WTC11 (cell line): ENCODE results near the gene WIZ. TPM values are rescaled to one million over a fixed set of nuclear protein-coding genes. Genes with fewer than 3 reads are reported as not detected.

Experiments used
- ATAC-seq: fragments of 200-7000 bp; cut with Tn5 transposase; 2 replicates; pipeline ENCODE4 v1.10.0; 2021; ENCODE audit warnings: mild to moderate bottlenecking, moderate library complexity
- CTCF ChIA-PET: fragments of 300-600 bp; sonication (Branson Sonifier 250); formaldehyde crosslinking; loops from one replicate; lab custom pipeline; 2021; ENCODE audit warnings: antibody characterized with exemption; lab: Charles Lee
- POLR2A ChIA-PET: fragments of 350-600 bp; sonication (Branson Sonifier 250); formaldehyde crosslinking; loops from one replicate; lab custom pipeline; 2021; ENCODE audit warnings: antibody characterized with exemption; lab: Charles Lee
- DNase-seq: peaks from one replicate; pipeline ENCODE4 v3.0.0; 2021; ENCODE audit warnings: low spot score
- H3K27ac Mint-ChIP-seq: 2 replicates; pipeline ENCODE4 v1.8.0; 2021; ENCODE audit warnings: mixed read lengths
- H3K27me3 Mint-ChIP-seq: 2 replicates; pipeline ENCODE4 v1.8.0; 2021; ENCODE audit warnings: low read depth, mild to moderate bottlenecking, moderate library complexity, mixed read lengths
- H3K36me3 Mint-ChIP-seq: 2 replicates; pipeline ENCODE4 v1.8.0; 2021; ENCODE audit warnings: mixed read lengths
- H3K4me1 Mint-ChIP-seq: 2 replicates; pipeline ENCODE4 v1.8.0; 2022; ENCODE audit warnings: mixed read lengths
- H3K4me3 Mint-ChIP-seq: 2 replicates; pipeline ENCODE4 v1.8.0; 2021; ENCODE audit warnings: mild to moderate bottlenecking, moderate library complexity, mixed read lengths
- H3K9me3 Mint-ChIP-seq: 2 replicates; pipeline ENCODE4 v1.8.0; 2021; ENCODE audit warnings: mixed read lengths
- CREB1 ChIP-seq: sonication (generic); formaldehyde crosslinking; IDR thresholded peaks from 2 replicates; pipeline ENCODE4 v1.8.0; 2023; ENCODE audit warnings: mild to moderate bottlenecking, missing genetic modification reagents
- ETV6 ChIP-seq: sonication (generic); formaldehyde crosslinking; IDR thresholded peaks from 2 replicates; pipeline ENCODE4 v1.8.1; 2022; ENCODE audit warnings: mild to moderate bottlenecking, missing genetic modification reagents
- FOXK1 ChIP-seq: sonication (generic); formaldehyde crosslinking; IDR thresholded peaks from 2 replicates; pipeline ENCODE4 v1.8.0; 2022; ENCODE audit warnings: mild to moderate bottlenecking, moderate library complexity, missing genetic modification reagents
- FOXP1 ChIP-seq: sonication (generic); formaldehyde crosslinking; IDR thresholded peaks from 2 replicates; pipeline ENCODE4 v1.8.0; 2022; ENCODE audit warnings: missing genetic modification reagents, mild to moderate bottlenecking, moderate library complexity, borderline replicate concordance
- HMGA2 ChIP-seq: fragments of 250-450 bp; sonication (Bioruptor Pico); IDR thresholded peaks from 2 replicates; pipeline ENCODE4 v1.4.0; 2021; ENCODE audit warnings: mild to moderate bottlenecking, moderate library complexity
- KAT7 ChIP-seq: sonication (generic); formaldehyde crosslinking; IDR thresholded peaks from 2 replicates; pipeline ENCODE4 v1.8.1; 2023; ENCODE audit warnings: missing genetic modification reagents, mild to moderate bottlenecking, borderline replicate concordance
- SOX15 ChIP-seq: fragments of 250-450 bp; sonication (Bioruptor Pico); IDR thresholded peaks from 2 replicates; pipeline ENCODE4 v1.9.0; 2021; ENCODE audit warnings: mild to moderate bottlenecking
- SP1 ChIP-seq: sonication (generic); formaldehyde crosslinking; conservative IDR thresholded peaks from 2 replicates; pipeline ENCODE4 v1.8.1; 2022; ENCODE audit warnings: missing genetic modification reagents
- ZNF219 ChIP-seq: sonication (generic); formaldehyde crosslinking; IDR thresholded peaks from 2 replicates; pipeline ENCODE4 v1.8.0; 2023; ENCODE audit warnings: missing genetic modification reagents, mild to moderate bottlenecking, borderline replicate concordance
- total RNA-seq: library from RNA; stranded (reverse); gene quantifications from 3 replicates; pipeline ENCODE4 v1.2.3, GENCODE V29; 2021
- TF ChIP-seq, protein P1 (sequence below): sonication (generic); formaldehyde crosslinking; IDR thresholded peaks from 2 replicates; pipeline ENCODE4 v1.8.0; 2022; ENCODE audit warnings: mild to moderate bottlenecking, missing genetic modification reagents
- TF ChIP-seq, protein P2 (sequence below): sonication (generic); formaldehyde crosslinking; IDR thresholded peaks from 2 replicates; pipeline ENCODE4 v1.8.0; 2023; ENCODE audit warnings: mild to moderate bottlenecking, missing genetic modification reagents
- TF ChIP-seq, protein P3 (sequence below): sonication (generic); formaldehyde crosslinking; IDR thresholded peaks from 2 replicates; pipeline ENCODE4 v1.8.0; 2023; ENCODE audit warnings: missing genetic modification reagents
- TF ChIP-seq, protein P4 (sequence below): sonication (generic); formaldehyde crosslinking; IDR thresholded peaks from 2 replicates; pipeline ENCODE4 v1.8.1; 2022; ENCODE audit warnings: low read depth, mild to moderate bottlenecking, moderate library complexity, missing genetic modification reagents, borderline replicate concordance
- TF ChIP-seq, protein P5 (sequence below): fragments of 250-450 bp; sonication (Bioruptor Pico); conservative IDR thresholded peaks from 2 replicates; pipeline ENCODE4 v1.9.0; 2021; ENCODE audit warnings: mild to moderate bottlenecking
- TF ChIP-seq, protein P6 (sequence below): sonication (generic); formaldehyde crosslinking; IDR thresholded peaks from 2 replicates; pipeline ENCODE4 v1.8.0; 2022; ENCODE audit warnings: missing genetic modification reagents
- TF ChIP-seq, protein P7 (sequence below): sonication (generic); formaldehyde crosslinking; IDR thresholded peaks from 2 replicates; pipeline ENCODE4 v1.8.1; 2023; ENCODE audit warnings: mild to moderate bottlenecking, missing genetic modification reagents, borderline replicate concordance

Gene WIZ
- total RNA-seq, 1 experiment from 2014 or later = 43.9 TPM

DNA sequence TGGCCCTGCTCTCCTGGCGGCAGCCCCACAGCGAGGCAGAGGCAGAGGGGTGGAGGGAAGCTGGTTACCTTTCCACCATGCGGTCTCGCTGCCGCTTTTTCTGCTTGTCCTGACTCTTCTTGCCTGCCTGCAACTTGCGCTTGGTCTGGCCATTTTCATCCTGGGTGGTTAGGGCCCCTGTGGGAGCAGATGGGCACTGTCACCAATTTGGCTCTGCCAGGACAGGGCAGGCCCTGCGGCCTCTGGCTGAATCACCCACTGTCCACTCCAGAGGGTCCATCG lies 50.6 kb downstream of the WIZ start:
- DNase-seq (no peak), ATAC-seq (no peak)
- ChIA-PET CTCF (interaction anchor here (0.9 kb wide), 1 partner anchor 156 kb away, joined by 3 read pairs; no protein-coding TSS in a partner anchor), POLR2A (no interaction called here)
- no peak overlapping the region for H3K27ac Mint-ChIP-seq
- H3K4me3 Mint-ChIP-seq = no peak overlapping the region
- no peaks in the 10 kb centered on the region for H3K27me3 Mint-ChIP-seq
- no peaks in the 10 kb centered on the region for H3K4me1 Mint-ChIP-seq
- H3K36me3 Mint-ChIP-seq = peaks cover 58% of the 10 kb centered on the region
- TF ChIP-seq, protein P1, sequence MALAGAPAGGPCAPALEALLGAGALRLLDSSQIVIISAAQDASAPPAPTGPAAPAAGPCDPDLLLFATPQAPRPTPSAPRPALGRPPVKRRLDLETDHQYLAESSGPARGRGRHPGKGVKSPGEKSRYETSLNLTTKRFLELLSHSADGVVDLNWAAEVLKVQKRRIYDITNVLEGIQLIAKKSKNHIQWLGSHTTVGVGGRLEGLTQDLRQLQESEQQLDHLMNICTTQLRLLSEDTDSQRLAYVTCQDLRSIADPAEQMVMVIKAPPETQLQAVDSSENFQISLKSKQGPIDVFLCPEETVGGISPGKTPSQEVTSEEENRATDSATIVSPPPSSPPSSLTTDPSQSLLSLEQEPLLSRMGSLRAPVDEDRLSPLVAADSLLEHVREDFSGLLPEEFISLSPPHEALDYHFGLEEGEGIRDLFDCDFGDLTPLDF (CRISPR knock-in tag) = no peak
- TF ChIP-seq, protein P2, sequence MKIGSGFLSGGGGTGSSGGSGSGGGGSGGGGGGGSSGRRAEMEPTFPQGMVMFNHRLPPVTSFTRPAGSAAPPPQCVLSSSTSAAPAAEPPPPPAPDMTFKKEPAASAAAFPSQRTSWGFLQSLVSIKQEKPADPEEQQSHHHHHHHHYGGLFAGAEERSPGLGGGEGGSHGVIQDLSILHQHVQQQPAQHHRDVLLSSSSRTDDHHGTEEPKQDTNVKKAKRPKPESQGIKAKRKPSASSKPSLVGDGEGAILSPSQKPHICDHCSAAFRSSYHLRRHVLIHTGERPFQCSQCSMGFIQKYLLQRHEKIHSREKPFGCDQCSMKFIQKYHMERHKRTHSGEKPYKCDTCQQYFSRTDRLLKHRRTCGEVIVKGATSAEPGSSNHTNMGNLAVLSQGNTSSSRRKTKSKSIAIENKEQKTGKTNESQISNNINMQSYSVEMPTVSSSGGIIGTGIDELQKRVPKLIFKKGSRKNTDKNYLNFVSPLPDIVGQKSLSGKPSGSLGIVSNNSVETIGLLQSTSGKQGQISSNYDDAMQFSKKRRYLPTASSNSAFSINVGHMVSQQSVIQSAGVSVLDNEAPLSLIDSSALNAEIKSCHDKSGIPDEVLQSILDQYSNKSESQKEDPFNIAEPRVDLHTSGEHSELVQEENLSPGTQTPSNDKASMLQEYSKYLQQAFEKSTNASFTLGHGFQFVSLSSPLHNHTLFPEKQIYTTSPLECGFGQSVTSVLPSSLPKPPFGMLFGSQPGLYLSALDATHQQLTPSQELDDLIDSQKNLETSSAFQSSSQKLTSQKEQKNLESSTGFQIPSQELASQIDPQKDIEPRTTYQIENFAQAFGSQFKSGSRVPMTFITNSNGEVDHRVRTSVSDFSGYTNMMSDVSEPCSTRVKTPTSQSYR (CRISPR knock-in tag) = no peak
- no peak for TF ChIP-seq ZNF219
- no peak for TF ChIP-seq FOXK1 (CRISPR knock-in tag)
- TF ChIP-seq FOXP1 (CRISPR knock-in tag) = no peak
- H3K9me3 Mint-ChIP-seq = no peaks in the 10 kb centered on the region

DNA sequence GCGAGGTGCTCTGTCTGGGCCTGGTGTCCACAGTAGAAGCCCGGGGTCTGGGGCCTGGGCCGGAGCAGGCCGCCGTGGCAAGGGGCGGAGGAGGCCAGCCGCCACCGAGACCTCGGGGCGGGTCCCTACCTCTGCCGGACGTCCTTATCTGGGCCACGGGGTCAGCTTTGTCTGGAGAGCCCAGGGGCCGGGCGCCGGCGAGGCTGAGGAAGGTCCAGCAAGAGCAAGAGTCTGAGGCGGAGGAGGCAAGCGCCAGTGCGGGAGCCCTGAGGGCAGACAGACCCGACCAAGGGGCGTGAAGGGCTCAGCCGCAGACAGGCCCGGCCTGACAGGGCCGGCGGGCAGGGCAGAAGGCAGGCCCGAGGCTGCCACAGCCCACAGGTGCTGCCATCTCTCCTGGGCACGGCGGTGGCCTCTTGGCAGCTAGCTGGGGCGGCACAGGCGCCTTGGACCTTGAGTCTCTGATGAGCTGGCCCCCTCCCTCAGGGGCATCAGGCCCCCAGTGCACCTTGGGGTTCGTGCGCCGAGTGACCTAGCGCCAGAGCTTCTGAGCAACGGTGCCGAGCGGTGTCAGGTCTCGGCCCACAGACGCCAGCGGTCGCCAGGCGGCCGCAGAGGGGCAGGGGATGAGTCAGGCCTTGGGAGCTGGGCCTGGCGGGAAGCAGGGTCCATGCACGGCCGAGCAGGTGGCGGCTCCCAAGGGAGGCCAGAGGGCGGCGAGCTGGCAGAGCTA lies 51.1 kb downstream of the WIZ start:
- Mint-ChIP-seq H3K27ac (no peak overlapping the region), H3K4me3 (no peak overlapping the region), H3K4me1 (no peaks in the 10 kb centered on the region), H3K27me3 (no peaks in the 10 kb centered on the region), H3K36me3 (peaks cover 63% of the 10 kb centered on the region), H3K9me3 (no peaks in the 10 kb centered on the region)
- ATAC-seq (no peak), DNase-seq (no peak)
- CTCF ChIA-PET = interaction anchor here (0.9 kb wide), 1 partner anchor 157 kb away, joined by 3 read pairs; no protein-coding TSS in a partner anchor
- TF ChIP-seq ETV6 (no peak), SP1 (no peak), SOX15 (no peak)
- TF ChIP-seq, protein P3, sequence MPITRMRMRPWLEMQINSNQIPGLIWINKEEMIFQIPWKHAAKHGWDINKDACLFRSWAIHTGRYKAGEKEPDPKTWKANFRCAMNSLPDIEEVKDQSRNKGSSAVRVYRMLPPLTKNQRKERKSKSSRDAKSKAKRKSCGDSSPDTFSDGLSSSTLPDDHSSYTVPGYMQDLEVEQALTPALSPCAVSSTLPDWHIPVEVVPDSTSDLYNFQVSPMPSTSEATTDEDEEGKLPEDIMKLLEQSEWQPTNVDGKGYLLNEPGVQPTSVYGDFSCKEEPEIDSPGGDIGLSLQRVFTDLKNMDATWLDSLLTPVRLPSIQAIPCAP (CRISPR knock-in tag) = no peak
- POLR2A ChIA-PET = no interaction called here

DNA sequence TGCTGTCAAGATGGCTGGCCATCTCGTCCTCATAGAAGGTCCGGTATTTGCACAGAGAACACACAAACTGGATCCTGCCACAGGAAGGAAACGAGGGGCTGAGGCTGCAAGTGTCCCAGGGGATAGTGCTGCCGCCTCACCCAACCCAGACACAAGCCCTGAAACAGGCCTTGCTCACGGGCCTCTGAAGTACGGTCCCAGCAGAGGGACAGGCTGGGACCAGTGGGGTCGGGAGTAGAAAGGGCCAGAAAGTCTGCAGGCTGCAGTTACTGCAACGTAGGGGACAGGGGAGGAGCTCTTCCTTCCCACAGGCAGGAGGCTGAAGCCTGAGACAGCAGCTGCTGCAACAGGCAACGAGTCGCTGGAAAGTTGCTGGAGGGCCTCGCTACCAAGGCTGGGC lies 52.0 kb downstream of the WIZ start:
- no peaks in the 10 kb centered on the region for H3K4me1 Mint-ChIP-seq
- DNase-seq = no peak
- H3K27me3 Mint-ChIP-seq = no peaks in the 10 kb centered on the region
- no peak overlapping the region; the same call in 1 of the 2 replicates for H3K27ac Mint-ChIP-seq
- H3K36me3 Mint-ChIP-seq = peaks cover 67% of the 10 kb centered on the region
- no peak overlapping the region for H3K4me3 Mint-ChIP-seq
- H3K9me3 Mint-ChIP-seq = no peaks in the 10 kb centered on the region
- ChIA-PET CTCF (no interaction called here), POLR2A (interaction anchor here (0.5 kb wide), 1 partner anchor 14 kb away, joined by 3 read pairs; no protein-coding TSS in a partner anchor)
- no peak for ATAC-seq
- TF ChIP-seq, protein P4, sequence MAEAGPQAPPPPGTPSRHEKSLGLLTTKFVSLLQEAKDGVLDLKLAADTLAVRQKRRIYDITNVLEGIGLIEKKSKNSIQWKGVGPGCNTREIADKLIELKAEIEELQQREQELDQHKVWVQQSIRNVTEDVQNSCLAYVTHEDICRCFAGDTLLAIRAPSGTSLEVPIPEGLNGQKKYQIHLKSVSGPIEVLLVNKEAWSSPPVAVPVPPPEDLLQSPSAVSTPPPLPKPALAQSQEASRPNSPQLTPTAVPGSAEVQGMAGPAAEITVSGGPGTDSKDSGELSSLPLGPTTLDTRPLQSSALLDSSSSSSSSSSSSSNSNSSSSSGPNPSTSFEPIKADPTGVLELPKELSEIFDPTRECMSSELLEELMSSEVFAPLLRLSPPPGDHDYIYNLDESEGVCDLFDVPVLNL (CRISPR knock-in tag) = no peak
- TF ChIP-seq, protein P5, sequence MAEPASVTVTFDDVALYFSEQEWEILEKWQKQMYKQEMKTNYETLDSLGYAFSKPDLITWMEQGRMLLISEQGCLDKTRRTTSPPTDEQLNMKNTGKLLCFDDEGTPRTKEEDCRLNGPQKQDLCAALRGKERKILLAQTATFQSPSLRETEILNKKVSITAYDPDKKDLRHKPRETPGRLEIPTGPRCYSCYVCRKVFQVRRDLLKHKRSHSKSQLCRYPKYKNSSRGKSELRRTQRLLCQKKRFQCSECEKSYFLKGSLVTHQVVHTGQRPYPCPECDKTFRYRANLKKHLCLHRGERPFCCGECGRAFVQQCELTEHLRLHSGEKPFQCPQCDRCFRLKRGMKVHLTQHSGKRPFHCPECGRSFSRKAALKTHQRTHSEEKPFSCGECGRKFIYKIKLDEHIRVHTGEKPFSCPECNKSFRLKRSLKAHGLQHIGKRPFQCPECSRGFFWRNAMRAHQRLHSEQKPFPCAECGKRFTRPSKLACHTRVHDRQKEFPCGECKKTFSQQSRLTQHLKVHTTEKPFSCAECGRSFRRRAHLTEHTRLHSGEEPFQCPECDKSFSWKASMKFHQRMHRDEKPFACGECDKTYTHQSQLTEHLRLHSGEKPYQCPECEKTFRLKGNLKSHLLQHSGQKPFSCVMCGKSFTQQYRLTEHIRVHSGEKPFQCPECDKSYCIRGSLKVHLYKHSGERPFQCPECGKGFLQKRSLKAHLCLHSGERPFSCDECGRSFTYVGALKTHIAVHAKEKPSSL (CRISPR knock-in tag) = no peak
- TF ChIP-seq, protein P6, sequence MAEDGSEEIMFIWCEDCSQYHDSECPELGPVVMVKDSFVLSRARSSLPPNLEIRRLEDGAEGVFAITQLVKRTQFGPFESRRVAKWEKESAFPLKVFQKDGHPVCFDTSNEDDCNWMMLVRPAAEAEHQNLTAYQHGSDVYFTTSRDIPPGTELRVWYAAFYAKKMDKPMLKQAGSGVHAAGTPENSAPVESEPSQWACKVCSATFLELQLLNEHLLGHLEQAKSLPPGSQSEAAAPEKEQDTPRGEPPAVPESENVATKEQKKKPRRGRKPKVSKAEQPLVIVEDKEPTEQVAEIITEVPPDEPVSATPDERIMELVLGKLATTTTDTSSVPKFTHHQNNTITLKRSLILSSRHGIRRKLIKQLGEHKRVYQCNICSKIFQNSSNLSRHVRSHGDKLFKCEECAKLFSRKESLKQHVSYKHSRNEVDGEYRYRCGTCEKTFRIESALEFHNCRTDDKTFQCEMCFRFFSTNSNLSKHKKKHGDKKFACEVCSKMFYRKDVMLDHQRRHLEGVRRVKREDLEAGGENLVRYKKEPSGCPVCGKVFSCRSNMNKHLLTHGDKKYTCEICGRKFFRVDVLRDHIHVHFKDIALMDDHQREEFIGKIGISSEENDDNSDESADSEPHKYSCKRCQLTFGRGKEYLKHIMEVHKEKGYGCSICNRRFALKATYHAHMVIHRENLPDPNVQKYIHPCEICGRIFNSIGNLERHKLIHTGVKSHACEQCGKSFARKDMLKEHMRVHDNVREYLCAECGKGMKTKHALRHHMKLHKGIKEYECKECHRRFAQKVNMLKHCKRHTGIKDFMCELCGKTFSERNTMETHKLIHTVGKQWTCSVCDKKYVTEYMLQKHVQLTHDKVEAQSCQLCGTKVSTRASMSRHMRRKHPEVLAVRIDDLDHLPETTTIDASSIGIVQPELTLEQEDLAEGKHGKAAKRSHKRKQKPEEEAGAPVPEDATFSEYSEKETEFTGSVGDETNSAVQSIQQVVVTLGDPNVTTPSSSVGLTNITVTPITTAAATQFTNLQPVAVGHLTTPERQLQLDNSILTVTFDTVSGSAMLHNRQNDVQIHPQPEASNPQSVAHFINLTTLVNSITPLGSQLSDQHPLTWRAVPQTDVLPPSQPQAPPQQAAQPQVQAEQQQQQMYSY = no peak
- TF ChIP-seq KAT7 (CRISPR knock-in tag) (no peak), CREB1 (no peak), HMGA2 (CRISPR knock-in tag) (no peak)
- TF ChIP-seq, protein P7, sequence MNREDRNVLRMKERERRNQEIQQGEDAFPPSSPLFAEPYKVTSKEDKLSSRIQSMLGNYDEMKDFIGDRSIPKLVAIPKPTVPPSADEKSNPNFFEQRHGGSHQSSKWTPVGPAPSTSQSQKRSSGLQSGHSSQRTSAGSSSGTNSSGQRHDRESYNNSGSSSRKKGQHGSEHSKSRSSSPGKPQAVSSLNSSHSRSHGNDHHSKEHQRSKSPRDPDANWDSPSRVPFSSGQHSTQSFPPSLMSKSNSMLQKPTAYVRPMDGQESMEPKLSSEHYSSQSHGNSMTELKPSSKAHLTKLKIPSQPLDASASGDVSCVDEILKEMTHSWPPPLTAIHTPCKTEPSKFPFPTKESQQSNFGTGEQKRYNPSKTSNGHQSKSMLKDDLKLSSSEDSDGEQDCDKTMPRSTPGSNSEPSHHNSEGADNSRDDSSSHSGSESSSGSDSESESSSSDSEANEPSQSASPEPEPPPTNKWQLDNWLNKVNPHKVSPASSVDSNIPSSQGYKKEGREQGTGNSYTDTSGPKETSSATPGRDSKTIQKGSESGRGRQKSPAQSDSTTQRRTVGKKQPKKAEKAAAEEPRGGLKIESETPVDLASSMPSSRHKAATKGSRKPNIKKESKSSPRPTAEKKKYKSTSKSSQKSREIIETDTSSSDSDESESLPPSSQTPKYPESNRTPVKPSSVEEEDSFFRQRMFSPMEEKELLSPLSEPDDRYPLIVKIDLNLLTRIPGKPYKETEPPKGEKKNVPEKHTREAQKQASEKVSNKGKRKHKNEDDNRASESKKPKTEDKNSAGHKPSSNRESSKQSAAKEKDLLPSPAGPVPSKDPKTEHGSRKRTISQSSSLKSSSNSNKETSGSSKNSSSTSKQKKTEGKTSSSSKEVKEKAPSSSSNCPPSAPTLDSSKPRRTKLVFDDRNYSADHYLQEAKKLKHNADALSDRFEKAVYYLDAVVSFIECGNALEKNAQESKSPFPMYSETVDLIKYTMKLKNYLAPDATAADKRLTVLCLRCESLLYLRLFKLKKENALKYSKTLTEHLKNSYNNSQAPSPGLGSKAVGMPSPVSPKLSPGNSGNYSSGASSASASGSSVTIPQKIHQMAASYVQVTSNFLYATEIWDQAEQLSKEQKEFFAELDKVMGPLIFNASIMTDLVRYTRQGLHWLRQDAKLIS (CRISPR knock-in tag) = no peak
